Measurements from ENCODE around the gene ESRRB. TPM values are rescaled to one million over a fixed set of nuclear protein-coding genes. Genes with fewer than 3 reads are reported as not detected.

Gene ESRRB
- total RNA-seq, 1 experiment from 2014 or later: 0.03 TPM

- Histone ChIP-seq H3K9me3 (no peaks in the 10 kb centered on the region), H3K4me3 (no peak overlapping the region), H3K27me3 (no peaks in the 10 kb centered on the region), H3K36me3 (no peaks in the 10 kb centered on the region)
- DNase-seq: no peak
Observed at GRCh38 chr14:76457841-76458240, 81.9 kb downstream of the ESRRB start.

- Histone ChIP-seq H3K27me3 (no peaks in the 10 kb centered on the region), H3K36me3 (no peaks in the 10 kb centered on the region), H3K4me3 (no peak overlapping the region), H3K9me3 (no peaks in the 10 kb centered on the region)
- no peak for DNase-seq
Observed at GRCh38 chr14:76461886-76462285, 85.9 kb downstream of the ESRRB start.

- Histone ChIP-seq H3K9me3 (no peaks in the 10 kb centered on the region), H3K36me3 (no peaks in the 10 kb centered on the region), H3K27me3 (no peaks in the 10 kb centered on the region), H3K4me3 (no peak overlapping the region)
- no peak for DNase-seq
Observed at GRCh38 chr14:76462330-76462729, 86.4 kb downstream of the ESRRB start.

GRCh38 chr14:76463105-76463504 is 87.2 kb downstream of the ESRRB start:
- Histone ChIP-seq H3K9me3 (no peaks in the 10 kb centered on the region), H3K4me3 (no peak overlapping the region), H3K27me3 (no peaks in the 10 kb centered on the region), H3K36me3 (no peaks in the 10 kb centered on the region)
- DNase-seq: no peak

GRCh38 chr14:76464856-76465255 is 88.9 kb downstream of the ESRRB start:
- Histone ChIP-seq H3K9me3 (no peaks in the 10 kb centered on the region), H3K27me3 (no peaks in the 10 kb centered on the region), H3K36me3 (no peaks in the 10 kb centered on the region), H3K4me3 (no peak overlapping the region)
- DNase-seq: no peak

GRCh38 chr14:76465664-76466063 is 89.7 kb downstream of the ESRRB start:
- Histone ChIP-seq H3K27me3 (no peaks in the 10 kb centered on the region), H3K36me3 (no peaks in the 10 kb centered on the region), H3K9me3 (no peaks in the 10 kb centered on the region), H3K4me3 (no peak overlapping the region)
- DNase-seq: no peak

GRCh38 chr14:76467711-76468155 is 91.8 kb downstream of the ESRRB start:
- DNase-seq: no peak

GRCh38 chr14:76472199-76472723 is 96.3 kb downstream of the ESRRB start:
- DNase-seq: no peak
- Histone ChIP-seq H3K9me3 (no peaks in the 10 kb centered on the region), H3K36me3 (no peaks in the 10 kb centered on the region), H3K4me3 (no peak overlapping the region), H3K27me3 (no peaks in the 10 kb centered on the region)

More at GRCh38 chr14:76467711-76468155, 91.8 kb downstream of the ESRRB start:
- H3K9me3 ChIP-seq: no peaks in the 10 kb centered on the region
- H3K36me3 ChIP-seq: no peaks in the 10 kb centered on the region
- no peak overlapping the region for H3K4me3 ChIP-seq
- no peaks in the 10 kb centered on the region for H3K27me3 ChIP-seq

- H3K27me3 ChIP-seq: no peaks in the 10 kb centered on the region
- no peak for DNase-seq
- no peaks in the 10 kb centered on the region for H3K9me3 ChIP-seq
- no peak overlapping the region for H3K4me3 ChIP-seq
- no peaks in the 10 kb centered on the region for H3K36me3 ChIP-seq
Observed at GRCh38 chr14:76473481-76474263, 97.7 kb downstream of the ESRRB start.

- H3K27me3 ChIP-seq: no peaks in the 10 kb centered on the region
- no peaks in the 10 kb centered on the region for H3K9me3 ChIP-seq
- no peak overlapping the region for H3K4me3 ChIP-seq
- no peak for DNase-seq
- H3K36me3 ChIP-seq: no peaks in the 10 kb centered on the region
Observed at GRCh38 chr14:76480426-76480825, 104.5 kb downstream of the ESRRB start.

GRCh38 chr14:76484355-76484754 is 108.4 kb downstream of the ESRRB start:
- Histone ChIP-seq H3K4me3 (no peak overlapping the region), H3K9me3 (no peaks in the 10 kb centered on the region), H3K36me3 (no peaks in the 10 kb centered on the region), H3K27me3 (no peaks in the 10 kb centered on the region)
- no peak for DNase-seq

GRCh38 chr14:76486251-76486743 is 110.4 kb downstream of the ESRRB start:
- Histone ChIP-seq H3K27me3 (no peaks in the 10 kb centered on the region), H3K9me3 (no peaks in the 10 kb centered on the region), H3K36me3 (no peaks in the 10 kb centered on the region), H3K4me3 (no peak overlapping the region)
- DNase-seq: no peak

- no peaks in the 10 kb centered on the region for H3K36me3 ChIP-seq
Observed at GRCh38 chr14:76488551-76488950, 112.6 kb downstream of the ESRRB start.

GRCh38 chr14:76489667-76490066 is 113.7 kb downstream of the ESRRB start:
- no peak overlapping the region for H3K4me3 ChIP-seq
- no peak for DNase-seq
- no peaks in the 10 kb centered on the region for H3K27me3 ChIP-seq
- H3K36me3 ChIP-seq: no peaks in the 10 kb centered on the region
- H3K9me3 ChIP-seq: no peaks in the 10 kb centered on the region

More at GRCh38 chr14:76488551-76488950, 112.6 kb downstream of the ESRRB start:
- Histone ChIP-seq H3K4me3 (no peak overlapping the region), H3K27me3 (no peaks in the 10 kb centered on the region), H3K9me3 (no peaks in the 10 kb centered on the region)
- no peak for DNase-seq

- H3K27me3 ChIP-seq: no peaks in the 10 kb centered on the region
- no peak overlapping the region for H3K4me3 ChIP-seq
- H3K9me3 ChIP-seq: no peaks in the 10 kb centered on the region
- no peaks in the 10 kb centered on the region for H3K36me3 ChIP-seq
- no peak for DNase-seq
Observed at GRCh38 chr14:76490111-76490510, 114.2 kb downstream of the ESRRB start.

- Histone ChIP-seq H3K27me3 (no peaks in the 10 kb centered on the region), H3K9me3 (no peaks in the 10 kb centered on the region), H3K4me3 (no peak overlapping the region), H3K36me3 (no peaks in the 10 kb centered on the region)
- no peak for DNase-seq
Observed at GRCh38 chr14:76490735-76491134, 114.8 kb downstream of the ESRRB start.

GRCh38 chr14:76491172-76491930 is 115.4 kb downstream of the ESRRB start:
- Histone ChIP-seq H3K4me3 (no peak overlapping the region), H3K27me3 (no peaks in the 10 kb centered on the region), H3K36me3 (no peaks in the 10 kb centered on the region), H3K9me3 (no peaks in the 10 kb centered on the region)
- no peak for DNase-seq
